GM12892 (cell line): ENCODE results near the gene CREBZF.

Experiments used
- POLR2A ChIP-seq: IDR thresholded peaks from 2 replicates; pipeline ENCODE4 v1.6.1; 2011; ENCODE audit warnings: low read depth, low read length, control low read depth
- POLR2AphosphoS5 ChIP-seq: IDR thresholded peaks from 2 replicates; pipeline ENCODE4 v1.6.1; 2011; ENCODE audit warnings: low read depth, low read length, control low read depth
- TAF1 ChIP-seq: IDR thresholded peaks from 2 replicates; pipeline ENCODE4 v1.6.1; 2011; ENCODE audit warnings: low read depth, mild to moderate bottlenecking, control low read depth, low read length, borderline replicate concordance

DNA sequence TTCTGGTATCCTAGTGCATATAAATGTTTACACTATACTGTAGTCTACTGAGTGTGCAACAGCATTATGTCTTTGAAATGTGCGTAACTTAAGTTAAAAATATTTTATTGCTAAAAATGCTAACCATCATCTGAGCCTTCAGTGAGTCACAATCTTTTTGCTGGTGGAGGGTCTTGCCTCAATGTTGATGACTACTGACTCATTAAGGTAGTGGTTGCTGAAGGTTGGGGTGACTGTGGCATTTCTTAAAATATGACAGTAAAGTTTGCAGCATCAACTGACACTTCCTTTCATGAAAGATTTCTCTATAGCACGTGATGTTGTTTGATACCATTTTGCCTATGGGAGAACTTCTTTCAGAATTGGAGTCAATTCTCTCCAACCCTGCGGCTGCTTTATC, 8.5 kb upstream of the CREBZF start:
- TF ChIP-seq POLR2A (no peak), POLR2AphosphoS5 (no peak), TAF1 (no peak)
